ENCODE measurements around the gene SRPK3.

Gene SRPK3

DNA sequence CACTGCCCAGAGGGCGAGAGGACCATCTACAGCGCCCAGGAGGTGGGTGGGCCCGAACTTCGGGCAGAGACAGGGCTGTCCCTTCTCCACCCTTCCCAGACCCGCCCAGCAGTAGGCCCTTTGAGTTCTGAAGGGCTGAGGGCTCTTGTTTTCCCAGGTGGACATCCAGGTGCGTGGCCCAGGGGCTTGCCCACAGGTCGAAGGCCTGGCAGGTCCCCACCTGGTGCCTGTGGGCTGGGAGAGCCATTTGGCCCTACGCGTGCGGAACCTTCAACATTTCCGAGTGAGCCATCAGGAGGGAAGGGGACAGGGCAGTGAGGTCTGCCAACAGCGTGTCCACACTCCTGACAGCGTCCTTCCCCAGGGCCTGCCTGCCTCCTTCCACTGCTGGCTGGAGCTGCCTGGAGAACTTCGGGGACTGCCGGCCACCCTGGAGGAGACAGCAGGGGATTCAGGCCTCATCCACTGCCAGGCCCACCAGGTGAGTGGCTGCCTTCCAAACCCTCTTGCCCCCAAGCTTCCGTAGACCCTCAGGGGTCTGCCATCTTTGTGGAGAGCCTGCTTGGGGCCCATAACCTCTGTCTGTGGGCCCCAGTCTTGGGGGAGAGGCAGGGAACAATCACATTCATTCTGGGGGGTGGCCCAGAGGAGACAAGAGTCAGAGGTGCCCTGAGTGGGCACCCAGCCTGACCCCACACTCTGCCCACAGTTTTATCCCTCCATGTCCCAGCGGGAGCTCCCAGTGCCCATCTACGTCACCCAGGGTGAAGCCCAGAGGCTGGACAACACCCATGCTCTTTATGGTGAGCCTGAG lies 10.0 kb upstream of the SRPK3 start:
- DNase-seq = no peak
- no peak for ATAC-seq

- ATAC-seq (no peak), DNase-seq (no peak)
Observed at GRCh38 chrX:153771415-153772315, 9.2 kb upstream of the SRPK3 start.

GRCh38 chrX:153772316-153773217 lies 8.3 kb upstream of the SRPK3 start:
- no peak for ATAC-seq
- no peak for DNase-seq

GRCh38 chrX:153773218-153773611 lies 7.6 kb upstream of the SRPK3 start:
- DNase-seq (no peak), ATAC-seq (no peak)

GRCh38 chrX:153773741-153774575 lies 6.9 kb upstream of the SRPK3 start:
- no peak for ATAC-seq
- no peak for DNase-seq

GRCh38 chrX:153774576-153775292 lies 6.1 kb upstream of the SRPK3 start:
- ATAC-seq (no peak), DNase-seq (no peak)

DNA sequence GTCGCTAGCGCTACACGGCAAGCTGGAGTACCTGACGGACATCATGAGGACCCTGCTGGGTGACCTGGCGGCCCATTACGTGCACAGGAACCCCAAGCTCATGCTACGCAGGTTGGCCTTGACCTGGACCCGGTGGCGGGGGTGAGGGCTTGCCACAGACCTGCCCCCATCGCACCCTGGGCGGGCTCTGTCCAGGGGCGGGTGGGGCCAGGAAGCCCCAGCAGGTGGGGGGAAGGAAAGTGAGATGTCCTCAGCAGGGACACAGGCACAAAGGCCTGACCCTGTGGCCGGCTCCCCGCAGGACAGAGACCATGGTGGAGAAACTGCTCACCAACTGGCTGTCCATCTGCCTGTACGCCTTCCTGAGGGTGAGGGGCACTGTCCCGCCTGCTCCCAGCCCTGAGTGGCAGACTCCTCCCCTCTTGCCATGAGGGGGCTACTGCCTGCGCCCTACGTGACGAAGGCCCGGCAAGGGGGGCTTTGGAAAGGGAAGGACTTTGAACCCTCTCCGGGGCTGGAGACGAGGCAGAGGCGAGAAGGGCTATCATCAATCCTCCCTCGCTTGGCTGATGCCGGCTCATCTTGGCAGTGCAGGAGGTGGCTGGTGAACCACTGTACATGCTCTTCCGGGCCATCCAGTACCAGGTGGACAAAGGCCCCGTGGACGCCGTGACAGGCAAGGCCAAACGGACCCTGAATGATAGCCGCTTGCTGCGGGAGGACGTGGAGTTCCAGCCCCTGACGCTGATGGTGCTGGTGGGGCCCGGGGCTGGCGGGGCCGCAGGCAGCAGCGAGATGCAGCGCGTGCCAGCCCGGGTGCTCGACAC lies 5.3 kb upstream of the SRPK3 start:
- ATAC-seq = no peak
- no peak for DNase-seq

- no peak for ATAC-seq
Observed at GRCh38 chrX:153776120-153776599, 4.7 kb upstream of the SRPK3 start.

GRCh38 chrX:153776611-153777045 lies 4.2 kb upstream of the SRPK3 start:
- ATAC-seq (no peak), DNase-seq (no peak)

More at GRCh38 chrX:153776120-153776599, 4.7 kb upstream of the SRPK3 start:
- no peak for DNase-seq

GRCh38 chrX:153777261-153778090 lies 3.4 kb upstream of the SRPK3 start:
- no peak for DNase-seq
- ATAC-seq = no peak

DNA sequence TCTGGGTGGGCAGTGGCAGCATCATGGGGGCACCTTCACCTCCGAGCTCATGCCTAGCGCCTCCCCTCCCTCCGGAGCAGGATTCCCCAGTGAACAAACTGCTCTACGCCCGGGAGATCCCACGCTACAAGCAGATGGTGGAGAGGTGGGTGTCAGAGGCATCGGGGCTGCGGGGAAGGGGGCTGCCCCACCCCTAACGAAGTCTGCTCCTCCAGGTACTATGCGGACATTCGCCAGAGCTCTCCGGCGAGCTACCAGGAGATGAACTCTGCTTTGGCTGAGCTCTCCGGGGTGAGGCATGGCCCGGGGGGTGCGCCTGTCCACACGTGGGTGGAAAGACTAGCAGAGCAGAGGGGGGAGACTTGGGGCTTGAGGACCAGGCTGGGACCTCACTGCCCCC lies 2.7 kb upstream of the SRPK3 start:
- ATAC-seq (no peak), DNase-seq (no peak)

- ATAC-seq = no peak
Observed at GRCh38 chrX:153778684-153779101, 2.1 kb upstream of the SRPK3 start.

DNA sequence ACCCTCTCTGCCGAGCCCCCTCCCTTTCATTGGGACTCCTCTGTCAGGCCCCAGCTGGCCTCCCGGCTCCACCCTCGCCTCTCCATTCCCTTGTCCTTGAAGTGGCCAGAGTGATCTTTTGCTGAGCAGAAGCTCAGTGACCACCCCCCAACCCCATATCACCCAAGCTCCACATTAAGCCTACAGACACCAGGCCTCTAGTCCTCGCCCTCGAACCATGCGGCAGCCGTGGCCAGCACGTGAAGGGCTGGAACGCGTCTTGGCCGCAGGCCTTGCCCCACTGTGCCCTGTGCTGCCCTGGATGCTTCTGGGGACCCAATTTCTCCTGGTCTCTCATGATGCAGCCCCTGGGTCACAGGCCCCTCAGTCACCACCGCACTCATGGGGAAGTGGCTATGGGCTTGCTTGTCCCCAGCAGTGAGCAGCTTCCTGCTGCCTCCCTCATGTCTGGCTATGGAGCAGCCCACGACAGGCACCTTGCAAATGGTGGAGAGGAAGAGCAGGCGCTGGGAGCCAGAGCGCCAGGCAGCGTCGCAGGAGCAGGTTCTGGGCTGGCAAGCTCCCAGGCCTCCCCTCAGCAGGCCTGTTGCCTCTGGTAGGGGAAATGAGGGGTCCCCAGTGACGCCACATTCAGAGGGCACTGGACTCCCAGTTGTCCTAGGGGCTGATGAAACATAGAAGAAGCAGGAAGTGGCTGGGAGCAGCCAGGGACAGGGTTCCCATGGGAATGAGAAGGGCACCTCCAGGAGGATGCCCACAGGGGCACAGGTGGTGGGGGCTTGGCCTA lies 757 bp upstream of the SRPK3 start:
- no peak for ATAC-seq
- DNase-seq = no peak

More at GRCh38 chrX:153778684-153779101, 2.1 kb upstream of the SRPK3 start:
- no peak for DNase-seq

DNA sequence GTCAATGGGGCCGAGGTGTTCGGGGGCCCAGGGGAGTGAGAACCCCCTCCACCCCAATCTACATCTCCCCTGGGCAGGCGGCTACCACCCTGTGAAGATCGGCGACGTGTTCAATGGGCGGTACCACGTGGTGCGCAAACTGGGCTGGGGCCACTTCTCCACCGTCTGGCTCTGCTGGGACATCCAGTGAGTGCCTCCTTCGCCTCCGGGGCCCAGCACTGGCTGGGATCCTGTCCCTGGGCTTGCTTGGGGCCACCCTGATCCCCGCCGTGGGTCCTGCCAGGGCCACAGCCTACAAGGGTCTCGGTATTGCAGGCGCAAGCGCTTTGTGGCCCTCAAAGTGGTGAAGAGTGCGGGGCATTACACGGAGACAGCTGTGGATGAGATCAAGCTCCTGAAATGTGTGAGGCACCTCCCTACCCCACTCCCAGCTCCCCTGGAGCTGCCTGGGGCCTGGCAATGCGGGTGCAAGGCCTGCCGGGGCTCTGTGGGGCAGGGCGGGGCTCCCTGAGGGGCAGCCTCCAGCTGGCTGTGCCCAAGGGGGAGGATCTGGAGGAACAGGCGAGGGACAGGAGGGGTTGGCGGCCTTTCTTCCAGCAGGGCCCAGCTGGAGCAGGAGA lies 697 bp downstream of the SRPK3 start:
- no peak for DNase-seq

DNA sequence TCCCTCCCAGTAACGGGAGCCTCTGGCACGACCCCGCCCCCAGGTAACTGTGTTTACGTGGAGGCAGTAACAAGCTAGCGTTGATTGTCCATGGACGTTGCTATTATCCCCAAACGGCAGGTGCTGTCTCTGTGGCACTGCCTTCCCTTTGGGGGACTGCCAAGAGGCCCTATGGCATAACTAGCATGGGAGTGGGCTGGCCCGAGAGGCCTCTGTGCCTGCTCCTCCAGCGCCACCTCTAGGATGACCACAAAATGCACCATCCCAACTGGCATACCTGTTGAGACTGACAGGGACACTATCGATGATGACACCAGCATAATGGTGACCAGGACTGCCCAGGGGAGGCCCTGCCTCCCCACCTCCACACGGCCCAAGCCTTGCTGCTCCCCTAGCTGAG lies 1.5 kb downstream of the SRPK3 start:
- DNase-seq = no peak
- no peak for ATAC-seq

More for the DNA sequence above, 697 bp downstream of the SRPK3 start:
- ATAC-seq = no peak

DNA sequence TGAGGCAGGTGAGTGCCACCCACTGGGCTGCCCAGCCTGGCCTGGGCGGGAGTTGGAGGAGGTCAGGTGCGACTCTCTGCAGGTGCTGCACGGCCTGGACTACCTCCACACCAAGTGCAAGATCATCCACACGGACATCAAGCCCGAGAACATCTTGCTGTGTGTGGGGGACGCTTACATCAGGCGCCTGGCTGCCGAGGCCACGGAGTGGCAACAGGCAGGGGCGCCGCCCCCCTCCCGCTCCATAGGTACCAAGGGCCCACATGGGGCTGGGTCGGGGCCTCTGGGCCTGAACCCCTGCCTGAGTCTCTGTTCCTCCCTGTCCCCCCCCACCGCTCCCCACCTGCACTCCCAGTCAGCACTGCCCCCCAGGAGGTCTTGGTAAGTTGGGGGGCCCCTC lies 2.0 kb downstream of the SRPK3 start:
- ATAC-seq = no peak
- DNase-seq = no peak

- ATAC-seq (no peak), DNase-seq (no peak)
Observed at GRCh38 chrX:153783378-153784013, 2.7 kb downstream of the SRPK3 start.

Data from stimulated activated naive CD8-positive, alpha-beta T cell treated with anti-CD3 and anti-CD28 coated beads, Interleukin-15, Interleukin-2, amounts not matched to agents 100 U/mL and 50 U/mL, for 24 hours (primary cell).